ENCODE data around the gene PTH1R.

GRCh38 chr3:46847744-46848143, 29.8 kb upstream of the PTH1R start:
- TF ChIP-seq TARDBP (IDR thresholded peaks at IDR 0.05): no peak
- TF ChIP-seq FOXM1 (IDR thresholded peaks at IDR 0.05; ENCODE audit: borderline replicate concordance): no peak
- TF ChIP-seq SP1 (IDR thresholded peaks at IDR 0.05): no peak
